RWPE1 (cell line): ENCODE measurements around the gene DNAJC22.
"Not testable (repeated sequence)": the region's sequence is repeated elsewhere in the genome, so short reads cannot be mapped to it uniquely, and the experiment has no call there.

Experiments
- CTCF ChIA-PET: fragments of 350-600 bp; sonication (Branson Sonifier 250); formaldehyde crosslinking; extraction: SDS; loops from one replicate; lab custom pipeline; 2021; lab: Yijun Ruan, JAX
- POLR2A ChIA-PET: fragments of 400-600 bp; formaldehyde crosslinking; extraction: SDS; loops from one replicate; lab custom pipeline; 2020; ENCODE audit warnings: antibody characterized with exemption; ENCODE audit not compliant: low non-redundant PET; lab: Yijun Ruan, JAX
- DNase-seq: peaks from one replicate; pipeline ENCODE4 v3.0.0; 2012; ENCODE audit warnings: low spot score
- H3K27ac ChIP-seq: fragments of 450-650 bp; 2 replicates; pipeline ENCODE4 v1.5.1; 2017
- TF ChIP-seq, protein P1 (sequence below): fragments of 450-650 bp; conservative IDR thresholded peaks from 2 replicates; pipeline ENCODE4 v1.5.1; 2017; ENCODE audit warnings: low read depth, mild to moderate bottlenecking

DNAJC22 gene

GRCh38 chr12:49309386-49309785, 37.3 kb upstream of the DNAJC22 start:
- no peak overlapping the region for H3K27ac ChIP-seq
- ChIA-PET CTCF (no interaction called here), POLR2A (no interaction called here)
- no peak for DNase-seq
- TF ChIP-seq, protein P1, sequence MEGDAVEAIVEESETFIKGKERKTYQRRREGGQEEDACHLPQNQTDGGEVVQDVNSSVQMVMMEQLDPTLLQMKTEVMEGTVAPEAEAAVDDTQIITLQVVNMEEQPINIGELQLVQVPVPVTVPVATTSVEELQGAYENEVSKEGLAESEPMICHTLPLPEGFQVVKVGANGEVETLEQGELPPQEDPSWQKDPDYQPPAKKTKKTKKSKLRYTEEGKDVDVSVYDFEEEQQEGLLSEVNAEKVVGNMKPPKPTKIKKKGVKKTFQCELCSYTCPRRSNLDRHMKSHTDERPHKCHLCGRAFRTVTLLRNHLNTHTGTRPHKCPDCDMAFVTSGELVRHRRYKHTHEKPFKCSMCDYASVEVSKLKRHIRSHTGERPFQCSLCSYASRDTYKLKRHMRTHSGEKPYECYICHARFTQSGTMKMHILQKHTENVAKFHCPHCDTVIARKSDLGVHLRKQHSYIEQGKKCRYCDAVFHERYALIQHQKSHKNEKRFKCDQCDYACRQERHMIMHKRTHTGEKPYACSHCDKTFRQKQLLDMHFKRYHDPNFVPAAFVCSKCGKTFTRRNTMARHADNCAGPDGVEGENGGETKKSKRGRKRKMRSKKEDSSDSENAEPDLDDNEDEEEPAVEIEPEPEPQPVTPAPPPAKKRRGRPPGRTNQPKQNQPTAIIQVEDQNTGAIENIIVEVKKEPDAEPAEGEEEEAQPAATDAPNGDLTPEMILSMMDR = no peak

GRCh38 chr12:49310451-49311000, 36.2 kb upstream of the DNAJC22 start:
- DNase-seq, POLR2A ChIA-PET, H3K27ac ChIP-seq, CTCF ChIA-PET: not testable (repeated sequence)

- H3K27ac ChIP-seq = no peak overlapping the region; the same call in 1 of the 2 replicates
- ChIA-PET CTCF (interaction anchor here (1.0 kb wide), 1 partner anchor 32 kb away, joined by 3 read pairs; no protein-coding TSS in a partner anchor), POLR2A (no interaction called here)
- TF ChIP-seq, protein P1 = no peak
- DNase-seq = no peak
Measured at GRCh38 chr12:49314811-49315210, 31.9 kb upstream of the DNAJC22 start.

DNA sequence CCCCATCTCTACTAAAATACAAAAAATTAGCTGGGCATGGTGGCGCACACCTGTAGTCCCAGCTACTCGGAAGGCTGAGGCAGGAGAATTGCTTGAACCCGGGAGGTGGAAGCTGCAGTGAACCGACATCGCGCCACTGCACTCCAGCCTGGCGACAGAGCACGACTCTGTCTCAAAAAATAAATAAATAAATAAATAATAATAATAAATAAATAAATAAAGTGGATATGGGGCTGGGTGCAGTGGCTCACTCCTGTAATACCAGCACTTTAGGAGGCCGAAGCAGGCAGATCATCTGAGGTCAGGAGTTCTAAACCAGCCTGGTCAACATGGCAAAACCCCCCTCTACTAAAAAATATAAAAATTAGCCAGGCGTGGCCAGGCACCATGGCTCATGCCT, 29.6 kb upstream of the DNAJC22 start:
- CTCF ChIA-PET, POLR2A ChIA-PET, DNase-seq, H3K27ac ChIP-seq: not testable (repeated sequence)

DNA sequence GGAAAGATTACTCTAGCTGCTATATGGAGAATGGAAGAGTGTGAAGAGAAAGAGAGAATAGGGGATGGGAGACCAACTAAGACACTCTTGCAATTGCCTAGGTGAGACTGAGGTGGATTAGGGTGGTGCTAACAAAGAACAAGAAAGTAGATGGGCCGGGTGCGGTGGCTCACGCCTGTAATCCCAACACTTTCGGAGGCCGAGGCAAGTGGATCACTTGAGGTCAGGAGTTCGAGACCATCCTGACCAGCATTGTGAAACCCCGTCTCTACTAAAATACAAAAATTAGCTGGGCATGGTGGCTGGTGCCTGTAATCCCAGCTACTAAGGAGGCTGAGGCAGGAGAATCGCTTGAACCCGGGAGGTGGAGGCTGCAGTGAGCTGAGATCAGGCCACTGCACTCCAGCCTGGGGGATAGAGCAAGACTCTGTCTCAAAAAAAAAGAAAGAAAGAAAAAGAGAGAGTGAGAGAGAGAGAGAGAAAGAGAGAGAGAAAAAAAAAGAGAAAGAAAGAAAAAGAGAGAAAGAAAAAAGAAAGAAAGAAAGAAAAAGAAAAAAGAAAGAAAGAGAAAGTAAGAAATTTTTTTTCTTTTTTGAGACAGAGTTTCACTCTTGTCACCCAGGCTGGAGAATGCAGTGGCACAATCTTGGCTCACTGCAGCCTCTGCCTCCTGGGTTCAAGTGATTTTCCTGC, 26.1 kb upstream of the DNAJC22 start:
- CTCF ChIA-PET = interaction anchor here (0.7 to 0.8 kb wide), 2 partner anchors 23 to 141 kb away, joined by 3 read pairs; no protein-coding TSS in a partner anchor
- POLR2A ChIA-PET, DNase-seq, H3K27ac ChIP-seq: not testable (repeated sequence)

DNA sequence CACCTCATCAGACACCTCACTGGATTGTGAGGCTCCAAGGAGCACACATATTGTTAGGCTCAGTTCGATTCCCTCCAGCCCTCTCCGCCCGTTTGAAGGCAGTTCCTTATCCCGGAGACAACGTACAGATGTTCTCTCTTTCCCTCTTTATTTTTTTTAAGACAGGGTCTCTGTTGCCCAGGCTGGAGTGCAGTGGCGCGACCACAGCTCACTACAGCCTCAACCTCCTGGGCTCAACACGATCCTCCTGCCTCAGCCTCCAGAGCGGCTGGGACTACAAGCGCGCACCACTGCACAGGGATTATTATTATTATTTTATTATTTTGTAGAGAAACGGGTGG, 24.4 kb upstream of the DNAJC22 start:
- DNase-seq = no peak
- ChIA-PET POLR2A (interaction anchor here (0.6 to 1.1 kb wide), 2 partner anchors 16 to 38 kb away, joined by 3 to 5 read pairs; no protein-coding TSS in a partner anchor), CTCF (interaction anchor here (0.6 to 2.0 kb wide), 3 partner anchors 25 to 878 kb away, joined by 3 to 15 read pairs (median 3); no protein-coding TSS in a partner anchor)
- TF ChIP-seq, protein P1 = no peak
- H3K27ac ChIP-seq = peak overlapping the region; percentile 78

GRCh38 chr12:49322708-49323523, 23.8 kb upstream of the DNAJC22 start, which contains the start of gene TROAP:
TSS of gene TROAP (plus strand) at chr12:49323255. CDS start at chr12:49323609, 354 bp downstream.
- TF ChIP-seq, protein P1 = no peak
- DNase-seq = peak; percentile 100
- H3K27ac ChIP-seq = peak within 1 kb of the TSS; percentile 78
- POLR2A ChIA-PET = interaction anchor here (0.6 kb wide), 3 partner anchors 17 to 146 kb away, joined by 4 to 6 read pairs (median 5); no protein-coding TSS in a partner anchor
- CTCF ChIA-PET = interaction anchor here (0.6 to 2.0 kb wide), 5 partner anchors 9 to 878 kb away, joined by 3 to 15 read pairs (median 4); no protein-coding TSS in a partner anchor
